Suppressor macrophage treated with lipopolysaccharide for 4 hours (primary cell): ENCODE results near the gene PIGK.
"Not testable (repeated sequence)": the region's sequence is repeated elsewhere in the genome, so short reads cannot be mapped to it uniquely, and the experiment has no call there.

Source experiments
- DNase-seq: peaks from one replicate; pipeline ENCODE4 v3.0.0-alpha.2; 2020

Gene PIGK

DNA sequence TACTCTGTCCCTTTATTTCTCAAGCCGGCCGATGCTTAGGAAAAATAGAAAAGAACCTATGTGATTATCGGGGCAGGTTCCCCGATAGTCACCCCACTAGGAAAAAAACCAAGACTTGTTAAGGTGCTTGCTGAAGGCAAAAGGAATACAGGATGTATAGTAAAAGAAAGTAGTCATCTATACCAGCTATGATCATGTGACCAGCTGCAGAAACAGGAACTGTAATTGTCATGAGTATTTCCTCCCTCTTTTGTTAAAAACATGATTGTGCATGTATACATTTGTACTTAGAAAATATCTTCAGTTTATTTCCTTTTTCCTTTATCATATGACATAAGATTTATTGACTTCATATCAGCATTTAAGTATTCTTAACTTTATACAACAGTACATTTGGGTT, 30.5 kb downstream of the PIGK start:
- peak; percentile 16 for DNase-seq

DNA sequence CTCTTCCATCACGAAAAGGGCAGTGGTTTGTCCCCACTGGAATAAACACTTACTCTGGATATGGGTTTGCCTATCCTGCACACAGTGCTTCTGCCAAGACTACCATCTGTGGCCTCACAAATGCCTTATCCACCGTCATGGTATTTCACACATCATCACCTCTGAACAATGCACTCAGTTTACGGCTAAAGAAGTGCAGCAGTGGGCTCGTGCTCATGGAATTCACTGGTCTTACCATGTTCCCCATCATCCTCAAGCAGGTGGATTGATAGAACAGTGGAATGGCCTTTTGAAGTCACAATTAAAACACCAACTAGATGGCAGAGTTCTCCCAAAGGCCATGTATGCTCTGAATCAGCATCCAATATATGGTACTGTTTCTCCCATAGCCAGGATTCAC, 32.3 kb downstream of the PIGK start:
- not testable (repeated sequence) for DNase-seq

DNA sequence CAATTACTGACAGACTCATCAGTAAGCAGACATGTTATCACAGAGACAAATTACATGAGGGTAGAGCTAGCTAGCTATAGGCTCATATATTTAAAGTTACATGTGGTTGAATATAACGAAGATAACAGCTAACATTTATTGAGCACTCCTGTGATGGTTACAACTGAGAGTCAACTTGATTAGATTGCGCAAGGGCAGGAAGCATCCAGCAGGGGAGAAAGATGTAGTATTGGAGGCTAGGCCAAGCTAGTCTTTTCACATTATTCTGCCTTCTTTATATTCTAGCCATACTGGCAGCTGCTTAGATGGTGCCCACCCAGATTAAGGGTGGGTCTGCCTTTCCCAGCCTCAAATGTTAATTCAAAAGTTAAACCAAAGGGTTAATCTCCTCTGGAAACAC, 37.1 kb downstream of the PIGK start:
- DNase-seq = no peak

DNA sequence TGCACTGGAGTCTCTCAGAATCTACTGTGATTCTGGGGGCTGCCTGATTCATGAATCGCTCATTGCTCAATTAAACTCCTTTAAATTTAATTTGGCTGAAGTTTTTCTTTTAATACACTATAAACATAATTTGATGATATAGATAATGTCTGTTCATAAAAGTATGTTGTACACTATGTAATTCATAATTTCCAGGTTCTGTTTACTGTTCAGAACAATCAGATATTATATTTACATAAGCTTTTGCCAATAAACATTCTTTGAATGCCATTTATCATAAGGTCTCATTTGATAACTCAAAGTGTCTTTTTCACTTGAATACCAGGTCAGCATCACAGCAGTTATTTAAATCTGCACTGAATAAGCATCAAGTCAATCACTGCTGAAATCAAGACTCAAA, 39.6 kb downstream of the PIGK start:
- no peak for DNase-seq

DNA sequence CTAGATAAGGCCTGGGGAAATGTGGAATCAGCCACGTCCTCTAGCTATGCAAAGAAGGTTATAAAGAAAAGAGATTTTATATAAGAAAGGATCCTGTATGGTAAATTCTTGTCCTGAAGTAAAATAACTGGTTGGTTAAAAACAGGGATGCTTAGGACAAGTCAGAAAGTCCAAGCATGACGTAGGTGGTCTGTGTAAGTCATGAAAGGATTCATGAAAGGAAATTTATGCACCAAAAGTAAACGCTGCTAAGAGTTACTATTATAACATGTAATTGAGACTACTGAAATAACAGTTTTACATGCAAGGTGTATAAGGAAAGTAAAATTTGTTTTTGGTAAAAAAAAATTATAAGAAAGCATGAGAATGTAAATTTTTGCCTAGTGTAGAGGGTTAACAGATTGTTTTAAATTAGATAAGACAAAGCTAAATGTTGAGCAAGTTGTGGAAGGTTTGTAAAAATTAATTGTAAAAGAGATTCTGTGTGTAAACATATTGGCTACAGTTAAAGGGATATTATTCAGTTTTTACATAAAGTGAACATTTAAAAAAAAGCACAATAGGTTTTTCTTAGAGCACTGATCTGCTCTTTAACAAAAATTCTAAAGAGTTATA, 43.9 kb downstream of the PIGK start:
- DNase-seq = no peak

DNA sequence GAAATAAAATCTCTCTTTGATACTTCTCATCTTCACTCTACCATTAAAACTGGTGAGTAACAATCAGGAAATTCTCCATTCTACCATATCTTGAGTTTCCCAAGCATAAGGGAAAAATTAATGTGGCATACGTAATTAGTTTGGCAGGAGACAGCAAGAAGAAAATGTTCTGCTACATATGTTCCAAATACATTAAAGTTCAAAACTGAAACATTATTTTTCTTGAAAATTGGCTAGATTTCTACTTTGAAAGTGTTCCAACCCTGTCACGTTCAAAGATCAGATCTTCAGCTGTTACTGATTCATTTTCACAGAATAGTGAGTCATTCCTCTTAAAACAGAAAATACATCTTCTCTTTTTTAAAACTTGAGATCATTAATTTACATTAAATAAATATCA, 48.5 kb downstream of the PIGK start:
- no peak for DNase-seq

DNA sequence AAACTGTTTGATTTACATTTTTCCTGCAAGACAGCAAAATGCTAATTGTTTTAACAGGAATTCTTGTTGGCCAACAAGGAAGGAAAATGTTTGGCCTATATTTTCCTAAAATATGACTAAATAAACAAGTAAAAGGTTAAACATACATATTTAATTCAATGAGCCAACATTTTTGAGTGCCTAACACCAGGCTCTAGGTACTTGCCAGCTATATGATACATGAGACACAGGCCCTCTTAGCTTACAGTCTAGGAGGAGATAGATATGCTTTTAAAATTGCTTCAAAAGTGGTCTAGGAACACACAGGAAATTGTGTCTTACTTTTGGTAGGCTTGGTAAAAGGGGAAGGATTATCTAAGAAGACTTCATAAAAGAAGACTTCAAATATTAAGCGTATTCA, 50.9 kb downstream of the PIGK start:
- no peak for DNase-seq

DNA sequence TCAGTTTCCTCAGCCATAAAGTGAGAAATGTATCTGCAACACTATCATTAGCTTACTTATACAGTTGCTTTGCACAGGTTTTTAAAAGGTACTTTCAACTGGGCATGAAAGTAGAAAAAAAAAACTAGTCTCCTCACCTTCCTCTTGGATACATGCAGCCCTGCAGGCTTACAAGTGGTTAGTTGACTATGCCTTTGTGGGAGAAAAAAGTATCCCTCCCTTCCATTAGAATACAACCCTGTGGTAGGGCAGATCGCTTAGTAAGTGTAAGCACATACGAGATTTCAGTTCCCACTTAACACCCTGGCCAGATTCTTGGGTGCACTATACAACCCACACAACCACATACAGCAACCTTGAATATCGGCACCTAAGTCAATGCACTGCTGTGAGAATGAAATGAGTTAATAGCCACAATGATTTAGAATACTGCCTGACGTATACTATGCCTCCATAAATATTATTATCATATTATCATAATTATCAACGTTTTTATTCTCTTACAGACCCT, 54.7 kb downstream of the PIGK start:
- DNase-seq = no peak

DNA sequence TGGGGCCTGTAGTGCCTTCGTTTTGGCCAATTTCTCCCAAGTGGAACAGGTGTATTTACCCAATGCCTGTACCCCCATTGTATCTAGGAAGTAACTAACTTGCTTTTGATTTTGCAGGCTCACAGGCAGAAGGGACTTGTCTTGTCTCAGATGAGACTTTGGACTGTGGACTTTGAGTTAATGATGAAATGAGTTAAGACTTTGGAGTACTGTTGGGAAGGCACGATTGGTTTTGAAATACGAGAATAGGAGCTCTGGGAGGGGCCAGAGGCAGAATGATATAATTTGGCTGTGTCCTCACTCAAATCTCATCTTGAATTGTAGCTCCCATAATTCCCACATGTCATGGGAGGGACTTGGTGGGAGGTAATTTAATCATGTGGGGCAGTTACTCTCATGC, 59.5 kb downstream of the PIGK start:
- not testable (repeated sequence) for DNase-seq

DNA sequence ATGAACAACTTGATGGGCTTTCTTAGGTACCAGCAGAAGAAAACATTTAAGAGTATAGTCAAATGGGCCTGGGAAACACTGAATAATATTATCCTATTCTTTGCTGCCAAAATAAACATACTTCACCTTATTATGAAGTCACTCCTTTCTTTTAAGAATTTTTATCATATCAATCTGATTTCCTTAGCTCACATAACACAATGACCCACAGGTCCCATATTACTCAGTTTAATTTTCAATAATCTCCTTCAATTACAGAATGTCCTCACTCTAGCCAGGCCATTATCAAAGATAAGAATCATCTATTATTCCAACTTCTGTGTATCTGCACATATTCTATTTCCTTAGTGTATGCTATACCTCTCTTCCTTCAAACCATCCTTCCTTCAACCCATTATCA, 63.0 kb downstream of the PIGK start:
- DNase-seq = no peak

DNA sequence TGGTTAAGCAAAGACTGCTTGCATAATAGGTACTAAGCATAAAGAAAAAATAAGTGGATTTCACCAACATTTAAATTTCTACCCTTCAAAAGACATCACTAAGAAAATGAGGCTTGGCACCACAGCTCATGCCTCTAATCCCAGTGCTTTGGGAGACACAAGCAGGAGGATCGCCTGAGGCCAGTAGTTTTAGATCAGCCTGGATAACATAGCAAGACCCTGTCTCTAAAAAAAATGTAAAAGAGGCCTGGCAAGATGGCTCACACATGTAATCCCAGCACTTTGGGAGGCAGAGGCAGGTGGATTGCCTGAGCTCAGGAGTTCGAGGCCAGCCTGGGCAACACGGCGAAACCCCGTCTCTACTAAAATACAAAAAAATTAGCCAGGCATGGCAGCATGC, 73.0 kb downstream of the PIGK start:
- no peak for DNase-seq

DNA sequence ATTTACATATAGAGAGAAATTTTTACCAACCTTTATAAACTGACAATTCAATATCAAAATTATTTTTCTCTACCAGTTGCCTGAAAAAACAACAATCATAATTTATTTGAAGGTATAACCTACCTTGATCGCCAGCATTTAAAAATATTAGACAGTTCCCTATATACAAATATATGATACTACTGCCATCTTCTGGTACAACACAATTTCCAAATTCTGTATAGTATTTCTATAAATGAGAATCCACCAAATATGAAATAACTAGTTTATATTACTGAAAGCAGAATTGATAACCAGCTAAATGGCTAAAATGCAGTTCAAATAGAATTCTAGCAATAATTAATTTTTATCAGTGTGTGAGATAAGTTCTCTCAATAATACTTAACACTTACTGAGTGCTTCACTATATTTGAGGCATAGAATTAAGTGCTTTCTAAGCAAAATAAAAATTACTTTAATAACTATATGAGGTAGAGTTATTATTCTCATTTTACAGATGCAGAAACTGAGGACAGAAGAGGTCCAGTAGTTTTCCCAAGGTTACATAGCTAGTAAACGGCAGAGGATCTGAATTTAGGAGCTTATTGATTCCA, 75.6 kb downstream of the PIGK start:
- peak; percentile 25 for DNase-seq

DNA sequence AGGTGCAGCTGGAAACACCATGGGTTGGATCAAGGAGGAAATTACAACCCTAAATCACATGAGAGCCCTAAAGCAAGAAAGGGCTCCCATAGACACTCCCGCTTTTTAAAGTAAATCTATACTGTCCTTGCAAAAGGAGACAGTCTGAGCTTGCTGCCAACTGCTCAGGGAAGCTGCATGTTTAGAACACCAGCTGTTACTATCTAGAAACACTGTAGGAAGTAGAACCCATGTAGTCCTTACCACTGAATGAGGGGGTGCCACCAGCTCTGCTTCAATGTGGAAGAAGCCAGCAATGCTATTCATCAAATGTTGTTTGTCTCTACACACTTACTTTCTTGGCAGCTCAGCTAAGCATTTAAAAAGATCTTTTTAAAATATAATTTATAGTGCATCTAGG, 79.8 kb downstream of the PIGK start:
- no peak for DNase-seq

DNA sequence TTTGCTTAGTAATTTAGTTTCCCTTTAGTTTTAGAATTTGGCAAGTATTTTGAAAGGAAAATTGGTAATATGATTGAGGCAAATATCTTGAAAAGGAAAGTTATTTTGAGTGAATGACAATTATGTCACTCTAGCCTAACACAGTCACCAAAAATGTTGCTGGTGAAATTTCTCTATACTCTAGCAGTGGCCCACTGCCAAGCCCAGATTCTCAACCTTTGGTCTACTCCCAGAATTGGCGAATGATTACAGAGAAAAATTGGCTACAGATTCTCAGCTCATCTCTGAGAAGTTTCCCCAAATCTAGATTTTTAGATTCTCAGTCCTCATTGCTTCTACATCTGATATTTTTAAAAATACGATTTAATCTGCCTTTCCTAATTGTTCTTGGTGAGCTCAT, 84.9 kb downstream of the PIGK start:
- DNase-seq = no peak

DNA sequence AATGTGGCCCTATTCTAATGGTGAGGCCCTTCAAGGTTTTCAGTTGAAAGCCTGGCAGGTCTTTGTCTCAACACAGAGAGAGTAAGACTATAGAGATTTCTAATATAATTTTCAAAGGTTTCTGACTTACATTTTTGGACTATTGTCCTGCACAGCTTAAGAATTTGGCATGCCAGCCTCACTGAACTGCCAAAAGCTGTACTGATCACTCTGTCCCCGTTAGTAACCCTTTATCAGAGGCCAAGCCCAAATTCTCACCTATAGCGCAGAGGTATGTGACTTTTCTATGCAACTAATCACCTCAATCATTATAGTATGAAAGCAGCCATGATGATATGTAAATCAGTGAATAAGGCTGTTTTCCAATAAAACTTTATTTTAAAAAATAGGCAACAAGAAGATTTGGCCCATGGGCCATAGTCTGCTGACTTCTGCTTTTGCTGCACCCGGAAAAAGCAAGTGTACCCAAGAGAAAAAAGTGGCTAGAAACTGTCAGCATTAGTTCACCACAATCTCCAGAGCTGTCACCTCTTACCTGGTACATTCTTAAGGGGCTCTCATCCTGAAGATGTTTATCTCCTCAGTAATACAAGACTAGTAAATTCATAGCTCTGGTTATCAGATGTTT, 85.4 kb downstream of the PIGK start:
- no peak for DNase-seq

DNA sequence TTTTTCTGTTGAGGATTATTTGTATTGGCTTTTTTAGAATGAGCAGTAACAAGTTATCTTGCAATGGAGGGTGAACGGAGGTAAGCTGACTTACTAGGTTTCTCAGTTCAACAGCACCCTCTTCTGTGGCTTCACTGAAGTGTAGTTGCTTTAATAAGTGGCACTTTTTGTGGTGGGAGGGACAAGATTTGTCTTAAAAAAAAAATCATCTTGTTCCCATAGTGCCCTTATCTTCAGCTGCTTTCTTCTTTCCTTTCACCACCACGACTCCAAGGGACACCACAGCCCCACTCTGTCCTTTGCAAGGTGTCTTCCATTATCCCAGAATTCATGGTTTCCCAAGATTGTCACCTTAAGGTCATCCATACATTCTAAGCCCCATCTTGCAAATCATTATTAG, 92.9 kb downstream of the PIGK start:
- peak; percentile 41 for DNase-seq

DNA sequence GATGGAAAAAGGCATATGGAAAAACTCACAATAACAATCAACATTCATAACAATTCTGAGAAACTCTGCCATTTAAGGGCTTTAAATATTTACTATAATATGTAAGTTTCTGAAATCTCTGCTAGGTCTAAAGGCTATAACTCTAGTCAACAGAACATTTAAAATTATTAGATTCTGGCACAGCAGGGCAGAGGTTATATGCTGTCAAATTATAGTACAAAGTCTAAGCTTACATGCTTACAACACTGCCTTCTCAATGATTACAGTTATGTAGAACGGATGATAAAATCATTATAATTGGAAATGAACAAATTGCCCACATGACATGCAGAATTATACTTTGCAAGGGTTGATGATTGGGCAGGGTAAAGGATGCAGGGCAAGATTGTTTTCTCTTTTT, 97.7 kb downstream of the PIGK start:
- DNase-seq = no peak

DNA sequence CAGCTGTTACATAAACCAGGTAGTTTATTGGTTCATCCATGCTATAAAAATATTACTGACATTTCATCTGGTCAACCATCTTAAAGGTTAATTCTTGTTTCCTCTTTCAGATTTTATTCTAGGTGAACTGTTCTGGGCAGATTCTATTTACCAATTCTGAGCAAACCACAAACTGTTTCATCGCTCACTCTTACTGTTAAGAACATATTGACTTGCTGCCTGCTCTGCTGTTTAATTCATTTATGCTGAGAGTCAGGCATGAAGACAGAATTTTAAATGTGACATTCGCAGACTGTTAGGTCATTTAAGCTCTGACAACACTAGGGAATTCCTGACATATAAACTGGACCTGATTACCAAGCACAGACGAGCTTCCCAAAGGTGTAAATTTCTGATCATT, 98.3 kb downstream of the PIGK start:
- DNase-seq = no peak

DNA sequence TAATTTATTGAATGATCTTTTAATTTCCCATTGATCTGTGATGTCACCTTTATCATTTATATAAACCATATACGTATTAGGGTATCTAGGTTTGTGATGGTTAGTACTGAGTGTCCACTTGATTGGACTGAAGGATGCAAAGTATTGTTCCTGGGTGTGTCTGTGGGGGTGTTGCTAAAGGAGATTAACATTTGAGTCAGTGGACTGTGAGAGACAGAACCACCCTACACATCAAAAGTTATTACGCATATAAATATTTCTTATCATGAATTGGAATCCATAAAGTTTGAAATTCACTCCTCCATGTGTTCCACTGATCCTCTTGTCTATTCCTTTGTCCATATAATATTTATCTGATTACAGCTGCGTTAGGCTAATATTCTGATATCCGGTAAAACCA, 100.5 kb downstream of the PIGK start:
- DNase-seq = no peak

DNA sequence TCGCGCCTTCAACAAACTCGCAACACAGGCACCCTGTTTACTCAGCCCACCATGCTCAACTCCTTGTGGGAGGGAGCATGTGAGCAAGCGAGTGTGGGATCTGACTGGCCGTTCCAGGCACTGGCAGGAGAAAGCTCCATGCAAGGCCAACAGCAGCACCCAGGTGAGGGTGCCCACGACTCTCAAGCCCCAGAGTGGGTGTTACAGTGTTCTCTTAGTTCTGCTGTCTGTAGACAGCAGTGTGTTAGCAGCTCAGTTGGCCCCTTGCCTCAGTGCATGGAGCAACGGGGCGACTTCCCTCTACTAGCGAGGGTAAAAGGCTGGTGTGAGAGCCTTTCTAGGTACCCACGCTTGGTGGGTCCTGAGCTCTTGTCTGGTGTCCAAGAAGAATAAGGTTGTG, 114.6 kb downstream of the PIGK start:
- DNase-seq = no peak

DNA sequence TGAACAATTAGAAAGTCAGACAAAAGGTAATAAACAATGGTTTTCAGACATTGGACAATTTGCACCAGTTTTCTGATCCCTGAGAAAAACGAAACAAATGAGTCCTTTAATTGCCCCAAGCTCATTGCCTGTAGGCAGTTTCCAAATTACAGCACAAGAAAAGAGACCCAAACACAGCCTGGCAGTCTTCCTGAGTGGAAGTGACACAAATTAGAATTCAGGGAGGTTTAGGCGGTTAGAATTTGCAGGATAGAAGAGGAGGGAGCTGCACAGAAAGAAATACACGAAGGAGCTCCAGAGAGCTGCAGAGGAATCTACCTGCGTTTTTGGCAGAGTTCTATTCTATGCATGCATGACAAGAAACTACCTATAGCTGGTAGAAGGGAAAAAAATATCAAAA, 115.7 kb downstream of the PIGK start:
- DNase-seq = no peak

DNA sequence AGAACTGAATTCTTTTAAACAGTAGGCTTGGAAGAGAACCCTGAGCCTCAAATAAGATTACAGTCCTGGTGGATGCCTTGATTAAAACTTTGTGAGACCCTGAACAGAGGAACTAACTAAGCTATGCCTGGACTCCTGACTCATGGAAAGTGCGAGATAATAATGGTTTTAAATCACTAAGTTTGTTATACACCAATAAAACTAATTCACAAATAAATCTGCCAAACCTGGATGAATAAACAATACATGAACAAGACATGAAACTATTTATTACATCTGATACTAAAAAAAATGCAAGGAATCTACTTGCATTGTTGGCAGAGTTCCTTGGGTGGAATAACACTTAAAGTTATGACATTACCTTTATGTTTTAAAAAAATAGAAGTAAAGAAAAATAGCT, 118.4 kb downstream of the PIGK start:
- DNase-seq = no peak

DNA sequence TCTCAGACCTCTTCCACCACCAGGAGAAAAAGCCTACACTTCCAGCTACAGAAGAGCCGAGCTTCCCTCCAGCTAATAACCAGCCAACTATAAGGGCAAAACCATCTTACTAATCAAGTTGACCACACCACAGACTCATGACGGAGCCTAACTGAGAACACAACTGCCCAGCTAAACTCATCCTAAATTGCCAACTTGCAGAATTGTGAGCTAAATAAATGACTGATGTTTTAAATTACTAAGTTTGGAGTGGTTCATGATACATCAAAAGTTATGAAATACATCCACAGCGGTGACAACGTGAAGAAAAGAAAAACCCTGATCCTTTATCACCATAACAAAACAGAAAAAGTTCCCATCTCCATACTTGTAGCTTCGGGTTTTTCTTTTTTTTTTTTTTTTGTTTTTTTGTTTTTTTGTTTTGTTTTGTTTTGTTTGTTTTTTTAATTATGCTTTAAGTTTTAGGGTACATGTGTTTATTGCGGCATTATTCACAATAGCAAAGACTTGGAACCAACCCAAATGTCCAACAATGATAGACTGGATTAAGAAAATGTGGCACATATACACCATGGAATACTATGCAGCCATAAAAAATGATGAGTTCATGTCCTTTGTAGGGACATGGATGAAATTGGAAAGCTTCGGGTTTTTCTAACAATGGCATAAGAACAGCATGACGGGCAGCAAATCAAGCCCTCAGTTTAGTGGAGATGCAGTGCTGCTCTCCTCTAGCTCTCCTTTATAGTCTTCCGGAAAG, 122.6 kb downstream of the PIGK start:
- DNase-seq = no peak

DNA sequence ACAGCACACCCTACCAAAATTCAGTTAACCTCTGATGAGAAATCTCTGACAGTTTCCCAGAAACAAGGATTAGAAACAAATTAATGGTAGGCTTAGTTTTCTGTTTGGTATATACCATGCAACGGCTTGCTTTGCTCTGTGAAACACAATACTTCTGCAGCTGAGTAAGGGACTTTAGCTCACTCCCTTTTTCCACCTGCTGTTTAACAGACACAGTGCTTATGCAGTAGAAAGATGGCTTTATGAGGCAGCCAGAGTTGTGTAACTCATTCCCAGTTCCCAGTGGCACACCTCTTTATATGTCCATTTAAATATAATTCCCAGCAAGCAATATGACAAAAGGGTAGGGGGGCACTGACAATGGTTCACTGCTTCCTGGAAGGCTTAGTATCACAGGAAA, 124.0 kb downstream of the PIGK start:
- no peak for DNase-seq
